WERI-Rb-1 (cell line): ENCODE data around the gene PTPN3.

Source experiments
- DNase-seq: peaks from one replicate; pipeline ENCODE4 v3.0.0-alpha.2; 2020
- H3K27ac ChIP-seq: fragments of 250-450 bp; sonication (Bioruptor Pico); 2 replicates; pipeline ENCODE4 v1.5.1; 2020; ENCODE audit warnings: mild to moderate bottlenecking, moderate library complexity
- H3K27me3 ChIP-seq: fragments of 250-450 bp; sonication (Bioruptor Pico); 2 replicates; pipeline ENCODE4 v1.5.1; 2021; ENCODE audit warnings: mild to moderate bottlenecking, low read depth, moderate library complexity; ENCODE audit not compliant: insufficient read depth, severe bottlenecking
- H3K36me3 ChIP-seq: fragments of 250-450 bp; sonication (Bioruptor Pico); 2 replicates; pipeline ENCODE4 v1.5.1; 2020; ENCODE audit warnings: mild to moderate bottlenecking, moderate library complexity
- H3K4me3 ChIP-seq: 2 replicates; pipeline ENCODE4 v1.5.1; 2011; ENCODE audit warnings: low read depth, mild to moderate bottlenecking, control low read depth, low read length
- H3K9me3 ChIP-seq: fragments of 250-450 bp; sonication (Bioruptor Pico); 2 replicates; pipeline ENCODE4 v1.5.1; 2021; ENCODE audit warnings: mild to moderate bottlenecking, moderate library complexity; ENCODE audit not compliant: severe bottlenecking
- TF ChIP-seq, protein P1 (sequence below): IDR thresholded peaks from 2 replicates; pipeline ENCODE4 v1.5.1; 2011; ENCODE audit warnings: low read depth, mild to moderate bottlenecking, control low read depth, inconsistent platforms, low read length

The PTPN3 gene

DNA sequence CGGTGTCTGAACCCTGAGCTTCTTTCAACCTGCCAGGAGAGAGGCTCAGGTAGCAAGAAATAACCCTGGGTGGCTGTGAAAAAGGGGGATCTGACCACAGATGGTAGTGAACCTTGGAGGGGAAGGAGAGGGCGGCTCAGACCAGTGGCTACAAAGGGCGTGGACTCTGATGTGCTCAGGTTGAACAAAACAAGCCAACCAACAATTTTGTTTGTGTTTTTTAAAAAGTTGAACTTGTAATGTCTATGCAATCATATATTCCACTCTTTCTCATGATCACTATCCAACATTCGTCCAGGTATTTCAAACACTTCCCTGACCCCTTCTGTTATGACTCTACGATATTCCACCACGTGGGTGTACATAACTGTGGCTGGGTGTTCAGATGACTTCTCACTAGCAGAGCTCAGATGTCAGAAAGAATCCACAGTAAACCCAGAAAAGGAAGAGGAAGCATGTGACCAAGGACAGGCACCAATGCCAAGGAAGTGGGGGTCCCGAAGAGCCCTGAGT is 20.0 kb downstream of the PTPN3 start:
- DNase-seq = no peak
- no peaks in the 10 kb centered on the region for H3K27me3 ChIP-seq
- H3K27ac ChIP-seq = no peak overlapping the region
- H3K4me3 ChIP-seq = no peak overlapping the region
- H3K9me3 ChIP-seq = no peaks in the 10 kb centered on the region
- H3K36me3 ChIP-seq = no peaks in the 10 kb centered on the region
- TF ChIP-seq, protein P1, sequence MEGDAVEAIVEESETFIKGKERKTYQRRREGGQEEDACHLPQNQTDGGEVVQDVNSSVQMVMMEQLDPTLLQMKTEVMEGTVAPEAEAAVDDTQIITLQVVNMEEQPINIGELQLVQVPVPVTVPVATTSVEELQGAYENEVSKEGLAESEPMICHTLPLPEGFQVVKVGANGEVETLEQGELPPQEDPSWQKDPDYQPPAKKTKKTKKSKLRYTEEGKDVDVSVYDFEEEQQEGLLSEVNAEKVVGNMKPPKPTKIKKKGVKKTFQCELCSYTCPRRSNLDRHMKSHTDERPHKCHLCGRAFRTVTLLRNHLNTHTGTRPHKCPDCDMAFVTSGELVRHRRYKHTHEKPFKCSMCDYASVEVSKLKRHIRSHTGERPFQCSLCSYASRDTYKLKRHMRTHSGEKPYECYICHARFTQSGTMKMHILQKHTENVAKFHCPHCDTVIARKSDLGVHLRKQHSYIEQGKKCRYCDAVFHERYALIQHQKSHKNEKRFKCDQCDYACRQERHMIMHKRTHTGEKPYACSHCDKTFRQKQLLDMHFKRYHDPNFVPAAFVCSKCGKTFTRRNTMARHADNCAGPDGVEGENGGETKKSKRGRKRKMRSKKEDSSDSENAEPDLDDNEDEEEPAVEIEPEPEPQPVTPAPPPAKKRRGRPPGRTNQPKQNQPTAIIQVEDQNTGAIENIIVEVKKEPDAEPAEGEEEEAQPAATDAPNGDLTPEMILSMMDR = no peak

DNA sequence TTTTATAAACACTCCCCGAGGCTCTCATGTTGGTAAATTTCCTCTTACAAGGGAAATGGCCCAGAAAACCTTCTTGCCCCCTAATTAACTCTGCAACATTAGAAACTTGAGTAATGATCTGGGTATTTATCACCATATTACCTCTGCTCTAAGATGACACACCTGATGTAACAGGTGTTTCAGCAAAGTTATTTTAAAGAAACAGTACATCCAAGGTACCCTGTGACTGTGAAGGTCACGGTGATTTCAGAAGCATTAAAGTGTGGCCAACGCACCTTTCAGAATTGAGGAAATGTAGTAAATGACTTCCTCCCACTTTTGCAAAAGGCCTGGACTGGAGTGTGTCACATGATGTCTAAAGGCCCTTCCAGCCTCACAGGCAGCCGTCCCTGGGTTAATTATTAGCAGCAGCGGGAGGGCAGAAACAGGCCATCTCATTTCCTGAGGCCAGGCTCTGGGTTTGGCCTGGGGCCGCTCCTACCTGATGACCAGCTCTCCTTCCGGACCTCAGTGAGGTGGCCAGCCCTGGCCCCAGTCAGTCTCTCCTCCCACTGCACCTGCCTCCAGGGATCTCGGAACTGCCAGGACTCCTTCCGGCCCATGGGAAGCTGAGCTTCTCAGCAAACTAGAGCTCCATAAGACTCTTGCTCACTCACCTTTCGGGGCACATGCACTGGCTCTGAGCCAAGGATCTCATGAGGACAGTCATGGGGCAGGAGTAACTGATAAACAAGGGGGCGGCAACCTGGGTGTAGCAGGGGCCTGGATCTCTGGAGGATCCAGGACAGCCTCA is 20.7 kb downstream of the PTPN3 start:
- TF ChIP-seq, protein P1 = no peak
- H3K9me3 ChIP-seq = no peaks in the 10 kb centered on the region
- no peak overlapping the region for H3K4me3 ChIP-seq
- no peak overlapping the region for H3K27ac ChIP-seq
- DNase-seq = no peak
- H3K27me3 ChIP-seq = no peaks in the 10 kb centered on the region
- H3K36me3 ChIP-seq = no peaks in the 10 kb centered on the region

DNA sequence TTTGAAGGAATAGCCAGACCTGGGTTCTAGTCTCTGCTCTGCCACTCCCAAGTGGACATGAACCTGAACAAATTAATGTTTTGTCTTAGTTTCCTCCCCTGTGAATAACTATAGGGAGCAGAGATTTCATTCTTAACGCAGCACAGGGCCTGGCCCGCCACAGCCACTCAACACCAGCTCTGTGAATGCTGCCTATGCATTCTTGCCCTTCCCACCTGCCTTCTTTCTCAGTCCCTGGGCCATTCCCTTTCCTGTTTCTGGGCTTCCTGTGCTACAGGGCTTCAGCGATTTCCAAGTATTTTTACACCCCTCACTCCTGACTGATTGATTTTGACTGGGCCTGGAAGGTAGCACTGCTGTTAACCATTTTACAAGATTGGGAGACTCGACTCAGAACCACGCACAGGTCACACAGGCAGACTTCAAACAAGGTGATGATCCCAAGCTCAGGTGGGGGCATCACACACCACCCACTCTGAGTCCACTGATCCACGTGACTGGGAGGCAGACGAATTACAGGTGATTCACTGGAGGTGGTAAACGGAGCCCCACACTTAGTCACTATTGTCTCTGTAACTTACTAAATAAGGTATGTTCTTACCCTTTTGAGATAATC is 21.4 kb downstream of the PTPN3 start:
- H3K27ac ChIP-seq = no peak overlapping the region
- TF ChIP-seq, protein P1 = no peak

DNA sequence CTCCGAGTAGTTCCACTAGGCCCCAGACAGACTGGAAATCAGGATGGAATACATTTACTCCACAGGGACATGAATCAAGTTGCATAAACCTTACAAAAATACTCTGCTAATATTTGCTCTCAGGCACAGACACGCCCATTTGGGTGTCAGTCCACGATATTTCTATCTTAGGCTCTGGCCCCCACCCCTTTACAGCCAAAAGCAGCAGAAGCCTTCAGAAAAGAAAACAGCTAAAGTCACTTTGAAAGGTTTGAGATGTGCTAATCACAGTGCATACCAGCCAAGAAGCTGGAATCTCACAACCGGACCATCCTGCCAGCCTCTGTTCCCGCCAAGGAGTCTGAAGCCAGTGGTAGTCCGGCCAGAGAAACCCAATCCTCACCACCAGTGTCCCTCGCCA is 22.6 kb downstream of the PTPN3 start:
- no peak for DNase-seq
- no peaks in the 10 kb centered on the region for H3K9me3 ChIP-seq
- H3K27me3 ChIP-seq = no peaks in the 10 kb centered on the region
- H3K4me3 ChIP-seq = no peak overlapping the region
- H3K36me3 ChIP-seq = no peaks in the 10 kb centered on the region
- H3K27ac ChIP-seq = no peak overlapping the region
- TF ChIP-seq, protein P1 = no peak

More for the DNA sequence above, 21.4 kb downstream of the PTPN3 start:
- Histone ChIP-seq H3K27me3 (no peaks in the 10 kb centered on the region), H3K9me3 (no peaks in the 10 kb centered on the region), H3K4me3 (no peak overlapping the region), H3K36me3 (no peaks in the 10 kb centered on the region)
- no peak for DNase-seq

DNA sequence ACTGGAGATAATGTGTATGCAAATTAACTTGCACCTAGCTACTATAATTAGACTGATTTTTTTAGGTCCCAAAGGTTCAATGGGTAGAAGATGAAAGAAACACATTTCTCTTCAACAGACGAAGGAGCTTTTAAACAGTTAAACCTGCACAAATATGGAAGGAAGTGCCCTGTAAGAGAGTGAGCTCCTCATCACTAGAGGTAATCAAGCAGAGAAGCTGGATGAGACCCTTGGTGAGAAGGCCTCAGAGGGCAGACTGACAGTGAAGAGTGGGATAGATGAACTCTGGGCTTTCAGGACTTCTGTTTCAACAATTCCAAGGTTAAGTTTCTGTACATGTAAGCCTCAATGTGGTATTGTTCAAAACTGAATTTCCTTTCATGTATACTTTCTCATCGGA is 23.2 kb downstream of the PTPN3 start:
- no peak overlapping the region for H3K4me3 ChIP-seq
- no peaks in the 10 kb centered on the region for H3K36me3 ChIP-seq
- no peak overlapping the region for H3K27ac ChIP-seq
- no peaks in the 10 kb centered on the region for H3K27me3 ChIP-seq
- DNase-seq = no peak
- TF ChIP-seq, protein P1 = no peak
- no peaks in the 10 kb centered on the region for H3K9me3 ChIP-seq
